Medulla oblongata (tissue), 1 donor: ENCODE data around the gene GLIS2.

Experiments
- DNase-seq: peaks from one replicate; pipeline ENCODE4 v3.0.0-alpha.2; 2015; ENCODE audit errors: extremely low spot score

GLIS2 gene

GRCh38 chr16:4315186-4316107 lies at the start of gene GLIS2:
GLIS2 (plus strand) TSS chr16:4316067; CDS start chr16:4332281, 16,214 bp downstream.
- no peak for DNase-seq

- no peak for DNase-seq
These were observed 49.5 kb upstream of the GLIS2 start for GRCh38 chr16:4266372-4266771.

GRCh38 chr16:4270091-4270490 lies 45.8 kb upstream of the GLIS2 start:
- DNase-seq: no peak

GRCh38 chr16:4270595-4270994 lies 45.3 kb upstream of the GLIS2 start:
- no peak for DNase-seq

- peak; percentile 95 for DNase-seq
These were observed 44.4 kb upstream of the GLIS2 start for GRCh38 chr16:4271176-4272113.

- DNase-seq: peak; percentile 64
These were observed 43.5 kb upstream of the GLIS2 start for GRCh38 chr16:4272114-4272956.

- no peak for DNase-seq
These were observed 42.0 kb upstream of the GLIS2 start for GRCh38 chr16:4273858-4274311.

- no peak for DNase-seq
These were observed 40.0 kb upstream of the GLIS2 start for GRCh38 chr16:4275861-4276260.

GRCh38 chr16:4277987-4278513 lies 37.8 kb upstream of the GLIS2 start:
- no peak for DNase-seq

- no peak for DNase-seq
These were observed 35.2 kb upstream of the GLIS2 start for GRCh38 chr16:4280625-4281024.

GRCh38 chr16:4283441-4283840 lies 32.4 kb upstream of the GLIS2 start:
- no peak for DNase-seq

GRCh38 chr16:4283939-4284338 lies 31.9 kb upstream of the GLIS2 start:
- no peak for DNase-seq

- DNase-seq: no peak
These were observed 30.7 kb upstream of the GLIS2 start for GRCh38 chr16:4285167-4285566.

GRCh38 chr16:4288148-4288921 lies 27.5 kb upstream of the GLIS2 start:
- DNase-seq: peak; percentile 74

GRCh38 chr16:4290236-4290830 lies 25.5 kb upstream of the GLIS2 start:
- DNase-seq: no peak

- DNase-seq: no peak
These were observed 24.2 kb upstream of the GLIS2 start for GRCh38 chr16:4291699-4292098.

- DNase-seq: no peak
These were observed 22.6 kb upstream of the GLIS2 start for GRCh38 chr16:4293181-4293716.

GRCh38 chr16:4293822-4294457 lies 21.9 kb upstream of the GLIS2 start:
- DNase-seq: peak; percentile 32

- DNase-seq: no peak
These were observed 20.3 kb upstream of the GLIS2 start for GRCh38 chr16:4295581-4295980.
